ENCODE data around the gene ERN1.
A peak's percentile ranks its signal among the peaks of the same experiment; 100 is the strongest.

The ERN1 gene

DNA sequence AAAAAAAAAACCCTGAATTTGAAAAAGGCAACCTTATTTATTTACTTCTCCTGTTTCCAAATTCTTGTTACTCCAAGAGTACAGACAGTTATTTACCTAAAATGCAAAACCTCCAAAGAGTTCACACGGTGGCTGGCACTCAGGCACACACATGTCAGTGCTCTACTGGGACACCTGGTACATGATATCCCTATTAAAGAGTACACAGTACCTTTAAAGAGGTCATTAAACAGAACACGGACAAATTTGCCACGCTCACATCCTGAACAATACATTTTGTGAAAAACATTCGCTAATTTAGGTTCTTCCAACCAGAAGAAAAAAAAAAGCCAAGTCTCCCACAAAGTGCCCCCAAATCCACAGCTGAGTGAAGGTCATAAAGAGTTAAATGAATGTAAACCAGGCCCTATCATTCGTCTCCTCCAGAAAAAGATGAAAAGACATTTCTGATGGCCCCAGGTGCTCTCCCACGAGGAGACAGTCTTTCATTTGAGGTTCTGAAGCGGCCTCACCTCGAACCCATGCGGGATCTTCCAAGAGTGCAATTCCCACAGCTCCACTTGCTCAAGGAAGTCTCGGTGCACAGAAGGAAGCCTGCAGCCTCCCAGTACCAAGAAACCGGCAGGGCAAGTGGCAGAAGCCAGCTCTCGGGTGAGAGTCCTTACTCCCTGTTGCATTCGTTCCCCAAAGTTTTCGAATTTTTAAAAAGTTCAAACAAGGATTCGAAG is 993 bp downstream of the ERN1 start:
- peak overlapping the region; percentile 91 for H2AFZ ChIP-seq (ENCODE audit: low read depth, low read length)
- H3K79me2 ChIP-seq (ENCODE audit: insufficient read depth, low read length): peaks cover 16% of the 10 kb centered on the region
- no peaks in the 10 kb centered on the region for H3K36me3 ChIP-seq (ENCODE audit: insufficient read depth, low read length)
- peak; percentile 3; the same call in 1 of the 3 replicates for ATAC-seq (ENCODE audit: insufficient read depth, low read depth)
- H3K9me3 ChIP-seq (ENCODE audit: insufficient read depth, low read length, severe bottlenecking): no peaks in the 10 kb centered on the region
- H3K4me3 ChIP-seq (ENCODE audit: low read depth in 1 of 2, low read length in 2 of 2): peak overlapping the region; percentile 65 to 93
- TF ChIP-seq, protein P1, sequence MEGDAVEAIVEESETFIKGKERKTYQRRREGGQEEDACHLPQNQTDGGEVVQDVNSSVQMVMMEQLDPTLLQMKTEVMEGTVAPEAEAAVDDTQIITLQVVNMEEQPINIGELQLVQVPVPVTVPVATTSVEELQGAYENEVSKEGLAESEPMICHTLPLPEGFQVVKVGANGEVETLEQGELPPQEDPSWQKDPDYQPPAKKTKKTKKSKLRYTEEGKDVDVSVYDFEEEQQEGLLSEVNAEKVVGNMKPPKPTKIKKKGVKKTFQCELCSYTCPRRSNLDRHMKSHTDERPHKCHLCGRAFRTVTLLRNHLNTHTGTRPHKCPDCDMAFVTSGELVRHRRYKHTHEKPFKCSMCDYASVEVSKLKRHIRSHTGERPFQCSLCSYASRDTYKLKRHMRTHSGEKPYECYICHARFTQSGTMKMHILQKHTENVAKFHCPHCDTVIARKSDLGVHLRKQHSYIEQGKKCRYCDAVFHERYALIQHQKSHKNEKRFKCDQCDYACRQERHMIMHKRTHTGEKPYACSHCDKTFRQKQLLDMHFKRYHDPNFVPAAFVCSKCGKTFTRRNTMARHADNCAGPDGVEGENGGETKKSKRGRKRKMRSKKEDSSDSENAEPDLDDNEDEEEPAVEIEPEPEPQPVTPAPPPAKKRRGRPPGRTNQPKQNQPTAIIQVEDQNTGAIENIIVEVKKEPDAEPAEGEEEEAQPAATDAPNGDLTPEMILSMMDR (IDR thresholded peaks at IDR 0.05; ENCODE audit: borderline replicate concordance, extremely low read depth, low read length, poor library complexity, severe bottlenecking): no peak
- TF ChIP-seq EZH2 (IDR thresholded peaks at IDR 0.05; ENCODE audit: borderline replicate concordance, low read depth, low read length, severe bottlenecking): no peak
- DNase-seq: peak; percentile 29
- H3K9ac ChIP-seq (ENCODE audit: low read depth, low read length): peak overlapping the region; percentile 86
- no peaks in the 10 kb centered on the region for H3K27me3 ChIP-seq (ENCODE audit: insufficient read depth, low read length, poor library complexity)
- peak overlapping the region; percentile 78 for H3K4me2 ChIP-seq (ENCODE audit: insufficient read depth, low read length)
- no peaks in the 10 kb centered on the region for H4K20me1 ChIP-seq (ENCODE audit: insufficient read depth, low read length)
- peaks cover 20% of the 10 kb centered on the region for H3K4me1 ChIP-seq (ENCODE audit: insufficient read depth, low read length)
- peak overlapping the region; percentile 8; the same call in 1 of the 2 replicates for H3K27ac ChIP-seq (ENCODE audit: low read length)

DNA sequence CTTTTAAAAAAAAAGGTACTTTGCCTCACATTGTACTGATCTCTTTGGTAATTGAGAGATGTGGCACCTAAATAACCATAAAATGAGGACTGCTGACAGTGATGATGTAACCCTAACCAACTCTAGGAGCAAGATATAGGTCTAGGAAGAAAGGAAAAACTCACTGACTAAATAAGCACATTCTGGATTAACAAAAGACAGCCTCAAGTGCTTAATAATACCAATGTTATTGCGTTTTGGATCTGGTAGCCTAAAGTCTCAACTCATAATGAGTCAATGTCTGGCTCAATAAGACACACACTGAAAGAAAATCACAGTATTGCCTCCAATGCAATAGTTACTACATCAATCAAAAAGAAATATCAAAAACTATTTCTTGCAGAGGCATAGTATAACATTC is 3.0 kb downstream of the ERN1 start:
- Histone ChIP-seq H3K27me3 (ENCODE audit: insufficient read depth, low read length, poor library complexity) (no peaks in the 10 kb centered on the region), H3K4me1 (ENCODE audit: insufficient read depth, low read length) (peaks cover 20% of the 10 kb centered on the region), H3K9ac (ENCODE audit: low read depth, low read length) (no peak overlapping the region), H3K4me3 (ENCODE audit: low read depth in 1 of 2, low read length in 2 of 2) (no peak overlapping the region), H3K27ac (ENCODE audit: low read length) (no peak overlapping the region), H3K79me2 (ENCODE audit: insufficient read depth, low read length) (peaks cover 16% of the 10 kb centered on the region), H2AFZ (ENCODE audit: low read depth, low read length) (no peak overlapping the region), H3K9me3 (ENCODE audit: insufficient read depth, low read length, severe bottlenecking) (no peaks in the 10 kb centered on the region), H4K20me1 (ENCODE audit: insufficient read depth, low read length) (no peaks in the 10 kb centered on the region), H3K36me3 (ENCODE audit: insufficient read depth, low read length) (no peaks in the 10 kb centered on the region), H3K4me2 (ENCODE audit: insufficient read depth, low read length) (peak overlapping the region; percentile 24; the same call in 1 of the 2 replicates)
- TF ChIP-seq, protein P1 (IDR thresholded peaks at IDR 0.05; ENCODE audit: borderline replicate concordance, extremely low read depth, low read length, poor library complexity, severe bottlenecking): no peak
- TF ChIP-seq EZH2 (IDR thresholded peaks at IDR 0.05; ENCODE audit: borderline replicate concordance, low read depth, low read length, severe bottlenecking): no peak
- no peak for DNase-seq
- no peak for ATAC-seq (ENCODE audit: insufficient read depth, low read depth)

DNA sequence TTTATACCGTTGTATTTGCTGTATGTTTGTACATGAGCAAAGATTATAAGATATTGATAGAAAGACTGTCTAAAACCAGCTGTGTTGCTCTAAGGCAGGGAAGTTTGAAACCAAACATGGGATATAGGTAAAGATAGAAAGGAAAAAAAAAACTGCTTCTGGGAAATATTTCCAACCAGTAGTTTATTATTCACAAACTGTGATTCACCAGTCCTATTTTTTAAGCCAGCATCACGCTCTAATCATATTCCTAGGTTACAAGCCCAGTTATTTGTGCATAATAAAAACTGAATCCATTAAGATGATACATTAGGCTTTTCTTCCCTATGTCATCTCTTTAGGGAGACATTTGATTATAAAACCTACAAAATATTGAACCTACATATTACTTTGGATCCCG is 4.0 kb downstream of the ERN1 start:
- no peaks in the 10 kb centered on the region for H3K36me3 ChIP-seq (ENCODE audit: insufficient read depth, low read length)
- no peak overlapping the region for H3K4me3 ChIP-seq (ENCODE audit: low read depth in 1 of 2, low read length in 2 of 2)
- ATAC-seq (ENCODE audit: insufficient read depth, low read depth) (no peak), DNase-seq (no peak)
- no peak overlapping the region for H3K4me2 ChIP-seq (ENCODE audit: insufficient read depth, low read length)
- no peak overlapping the region for H2AFZ ChIP-seq (ENCODE audit: low read depth, low read length)
- peaks cover 16% of the 10 kb centered on the region for H3K79me2 ChIP-seq (ENCODE audit: insufficient read depth, low read length)
- no peaks in the 10 kb centered on the region for H3K9me3 ChIP-seq (ENCODE audit: insufficient read depth, low read length, severe bottlenecking)
- H3K9ac ChIP-seq (ENCODE audit: low read depth, low read length): no peak overlapping the region
- no peaks in the 10 kb centered on the region for H4K20me1 ChIP-seq (ENCODE audit: insufficient read depth, low read length)
- no peaks in the 10 kb centered on the region for H3K27me3 ChIP-seq (ENCODE audit: insufficient read depth, low read length, poor library complexity)
- no peak for TF ChIP-seq EZH2 (IDR thresholded peaks at IDR 0.05; ENCODE audit: borderline replicate concordance, low read depth, low read length, severe bottlenecking)
- TF ChIP-seq, protein P1 (IDR thresholded peaks at IDR 0.05; ENCODE audit: borderline replicate concordance, extremely low read depth, low read length, poor library complexity, severe bottlenecking): no peak
- H3K4me1 ChIP-seq (ENCODE audit: insufficient read depth, low read length): peaks cover 23% of the 10 kb centered on the region
- no peak overlapping the region for H3K27ac ChIP-seq (ENCODE audit: low read length)

All from DND-41 (cell line).